Measurements from ENCODE around the gene COL6A2. TPM values are rescaled to one million over a fixed set of nuclear protein-coding genes. Genes with fewer than 3 reads are reported as not detected.
A peak's percentile ranks its signal among the peaks of the same experiment; 100 is the strongest.

Gene COL6A2
- total and polyA plus RNA-seq, 2 of the 13 experiments (the other 11 are each of a cell fraction or from before 2014, with no cell fraction given): 0.07 to 0.41 TPM

- no peak for TF ChIP-seq SRSF9 (IDR thresholded peaks at IDR 0.05; ENCODE audit: borderline replicate concordance, insufficient read depth, low read depth, low read length, poor library complexity, severe bottlenecking)
- TF ChIP-seq ZNF672 (CRISPR knock-in tag; IDR thresholded peaks at IDR 0.05): no peak
- TF ChIP-seq NCOA5 (CRISPR knock-in tag; IDR thresholded peaks at IDR 0.05): no peak
- TF ChIP-seq HIVEP1 (CRISPR knock-in tag; IDR thresholded peaks at IDR 0.05): no peak
Observed at GRCh38 chr21:46113497-46114176, 15.7 kb downstream of the COL6A2 start (continued).

GRCh38 chr21:46114963-46115362 lies 17.1 kb downstream of the COL6A2 start:
- intact Hi-C loops (cut with micrococcal nuclease; ENCODE audit: unreplicated experiment): no loop called here
- Histone ChIP-seq H3K4me1 (ENCODE audit: insufficient read depth, low read length) (no peaks in the 10 kb centered on the region), H2AFZ (ENCODE audit: low read length) (no peak overlapping the region), H3K9me3 (ENCODE audit: low read length) (peaks cover 5% of the 10 kb centered on the region; the same call in 1 of the 2 replicates), H3K79me2 (ENCODE audit: insufficient read depth, low read length) (no peaks in the 10 kb centered on the region), H3K27ac (ENCODE audit: extremely low read length, insufficient read depth, low read length) (no peak overlapping the region), H3K4me2 (ENCODE audit: low read depth, low read length) (no peak overlapping the region), H3K27me3 (ENCODE audit: control insufficient read depth in 1 of 2, insufficient read depth in 2 of 2, low read length in 2 of 2) (peaks cover 4 to 35% of the 10 kb centered on the region in 2 experiments; a peak in 3 of 5 replicates), H4K20me1 (ENCODE audit: insufficient read depth, low read length) (no peaks in the 10 kb centered on the region), H3K36me3 (replicated peaks in 1 of 2; ENCODE audit: control insufficient read depth in 1 of 2, insufficient read depth in 2 of 2, low read length in 2 of 2) (no peaks in the 10 kb centered on the region), H3K4me3 (replicated peaks in 1 of 3; ENCODE audit: insufficient read depth in 1 of 3, low read depth in 2 of 3, low read length in 3 of 3) (no peak overlapping the region), H3K9ac (ENCODE audit: insufficient read depth, low read depth, low read length) (no peak overlapping the region)
- WGBS (ENCODE audit: low lambda C conversion rate): 43% methylated on average over 4 of the region's 4 CpGs
- no peak for DNase-seq (ENCODE audit: low spot score)
- POLR2A ChIA-PET: no interaction called here
- BruUV-seq (replicated peaks): no TSS peak
- no peak for FAIRE-seq
- peak; percentile 100 for TF ChIP-seq ZFP90 (CRISPR knock-in tag; IDR thresholded peaks at IDR 0.05; ENCODE audit: borderline replicate concordance)
- TF ChIP-seq HOXA5 (CRISPR knock-in tag; IDR thresholded peaks at IDR 0.05): no peak
- CTCF ChIA-PET (ENCODE audit: low intra/inter-chr PET ratio, low total read pairs): no interaction called here
- ATAC-seq: no peak
- in situ Hi-C loops (cut with HindIII; ENCODE audit: extremely low pct_ligation_motif_present, low pct_unique_long_range_greater_than_20kb): no loop called here
